Ishikawa (cell line): ENCODE results near the gene ISX.

ENCODE experiments used
- CEBPB ChIP-seq: IDR thresholded peaks from 2 replicates; pipeline ENCODE4 v1.6.1; 2012
- EP300 ChIP-seq: IDR thresholded peaks from 2 replicates; pipeline ENCODE4 v1.6.1; 2012; ENCODE audit warnings: borderline replicate concordance
- FOXM1 ChIP-seq: IDR thresholded peaks from 2 replicates; pipeline ENCODE4 v1.6.1; 2012; ENCODE audit warnings: low read depth, borderline replicate concordance
- NFIC ChIP-seq: IDR thresholded peaks from 2 replicates; pipeline ENCODE4 v1.6.1; 2012
- RAD21 ChIP-seq: IDR thresholded peaks from 2 replicates; pipeline ENCODE4 v1.6.1; 2012; ENCODE audit warnings: low read depth
- REST ChIP-seq: IDR thresholded peaks from 2 replicates; pipeline ENCODE4 v1.6.1; 2012; ENCODE audit warnings: low read depth, mild to moderate bottlenecking
- TCF12 ChIP-seq: IDR thresholded peaks from 2 replicates; pipeline ENCODE4 v1.6.1; 2012; ENCODE audit warnings: low read depth
- TEAD4 ChIP-seq: IDR thresholded peaks from 2 replicates; pipeline ENCODE4 v1.6.1; 2012
- YY1 ChIP-seq: IDR thresholded peaks from 2 replicates; pipeline ENCODE4 v1.6.1; 2012; ENCODE audit warnings: low read depth
- TF ChIP-seq, protein P1 (sequence below): IDR thresholded peaks from 2 replicates; pipeline ENCODE4 v1.6.1; 2012

GRCh38 chr22:35128637-35129036 lies 62.7 kb downstream of the ISX start:
- TF ChIP-seq CEBPB (no peak), YY1 (no peak), RAD21 (no peak), REST (no peak), FOXM1 (no peak), EP300 (no peak), TCF12 (no peak), TEAD4 (no peak), NFIC (no peak)
- TF ChIP-seq, protein P1, sequence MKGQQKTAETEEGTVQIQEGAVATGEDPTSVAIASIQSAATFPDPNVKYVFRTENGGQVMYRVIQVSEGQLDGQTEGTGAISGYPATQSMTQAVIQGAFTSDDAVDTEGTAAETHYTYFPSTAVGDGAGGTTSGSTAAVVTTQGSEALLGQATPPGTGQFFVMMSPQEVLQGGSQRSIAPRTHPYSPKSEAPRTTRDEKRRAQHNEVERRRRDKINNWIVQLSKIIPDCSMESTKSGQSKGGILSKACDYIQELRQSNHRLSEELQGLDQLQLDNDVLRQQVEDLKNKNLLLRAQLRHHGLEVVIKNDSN, result no peak
